Measurements from ENCODE around the gene EEIG1.

Gene EEIG1

GRCh38 chr9:127938298-127938690 is 42.5 kb downstream of the EEIG1 start:
- POLR2A ChIA-PET: no interaction called here
- CTCF ChIA-PET: interaction anchor here (7.0 to 8.1 kb wide), 2 partner anchors 42 to 97 kb away, joined by 94 to 165 read pairs; partner anchors contain the start of gene EEIG1
- Histone ChIP-seq H3K4me3 (ENCODE audit: low read depth, low read length) (no peak overlapping the region), H3K36me3 (ENCODE audit: control insufficient read depth in 2 of 2, insufficient read depth in 1 of 2, low read length in 2 of 2) (peaks cover 0 to 38% of the 10 kb centered on the region in 2 experiments; a peak in 1 of 3 replicates), H3K9me3 (ENCODE audit: control insufficient read depth, insufficient read depth, low read depth, low read length) (no peaks in the 10 kb centered on the region), H3K4me1 (ENCODE audit: control insufficient read depth, insufficient read depth, low read length) (0 out of 2 replicates have a peak, but pooled peaks cover 2% of the 10 kb centered on the region), H3K27ac (ENCODE audit: extremely low read depth, low read depth, low read length) (no peak overlapping the region)
- no peak for TF ChIP-seq ZNF677 (tag by site-specific recombination; IDR thresholded peaks at IDR 0.05)

- ChIA-PET POLR2A (interaction anchor here (0.7 to 0.8 kb wide), 3 partner anchors 9 to 129 kb away, joined by 3 to 7 read pairs (median 3); partner anchors contain the start of gene NAIF1), CTCF (interaction anchor here (0.5 to 8.1 kb wide), 6 partner anchors 43 to 1190 kb away, joined by 3 to 165 read pairs (median 4); partner anchors contain the start of gene EEIG1)
- H3K27ac ChIP-seq (ENCODE audit: extremely low read depth, low read depth, low read length): peak within 1 kb of the TSS; percentile 45; the same call in 1 of the 2 replicates
- H3K36me3 ChIP-seq (ENCODE audit: control insufficient read depth in 2 of 2, insufficient read depth in 1 of 2, low read length in 2 of 2): peaks cover 0 to 35% of the 10 kb centered on the region in 2 experiments; a peak in 1 of 3 replicates
- H3K4me1 ChIP-seq (ENCODE audit: control insufficient read depth, insufficient read depth, low read length): 0 out of 2 replicates have a peak, but pooled peaks cover 2% of the 10 kb centered on the region
- H3K4me3 ChIP-seq (ENCODE audit: low read depth, low read length): peak within 1 kb of the TSS; percentile 58
- no peaks in the 10 kb centered on the region for H3K9me3 ChIP-seq (ENCODE audit: control insufficient read depth, insufficient read depth, low read depth, low read length)
- TF ChIP-seq ZBTB20 (tag by site-specific recombination; IDR thresholded peaks at IDR 0.05) (peak; percentile 22; the same call in 1 of the 2 replicates), ZNF335 (tag by site-specific recombination; conservative IDR thresholded peaks at IDR 0.05) (peak; percentile 68), ZBTB48 (tag by site-specific recombination; IDR thresholded peaks at IDR 0.05) (0 out of 2 replicates have a peak, but pooled peaks have one; percentile 32), KLF8 (tag by site-specific recombination; IDR thresholded peaks at IDR 0.05) (peak; percentile 29; the same call in 1 of the 2 replicates), WT1 (tag by site-specific recombination; IDR thresholded peaks at IDR 0.05) (no peak), ZNF629 (tag by site-specific recombination; IDR thresholded peaks at IDR 0.05) (peak; percentile 54; the same call in 1 of the 2 replicates), ZBTB21 (tag by site-specific recombination; IDR thresholded peaks at IDR 0.05) (no peak), ZNF580 (tag by site-specific recombination; IDR thresholded peaks at IDR 0.05) (0 out of 2 replicates have a peak, but pooled peaks have one; percentile 60), KLF9 (tag by site-specific recombination; IDR thresholded peaks at IDR 0.05; ENCODE audit: low read depth) (peak; percentile 21; the same call in 1 of the 2 replicates), SCRT2 (tag by site-specific recombination; IDR thresholded peaks at IDR 0.05) (peak; percentile 98), ZBTB17 (tag by site-specific recombination; IDR thresholded peaks at IDR 0.05) (peak; percentile 63)
- TF ChIP-seq, protein P1, sequence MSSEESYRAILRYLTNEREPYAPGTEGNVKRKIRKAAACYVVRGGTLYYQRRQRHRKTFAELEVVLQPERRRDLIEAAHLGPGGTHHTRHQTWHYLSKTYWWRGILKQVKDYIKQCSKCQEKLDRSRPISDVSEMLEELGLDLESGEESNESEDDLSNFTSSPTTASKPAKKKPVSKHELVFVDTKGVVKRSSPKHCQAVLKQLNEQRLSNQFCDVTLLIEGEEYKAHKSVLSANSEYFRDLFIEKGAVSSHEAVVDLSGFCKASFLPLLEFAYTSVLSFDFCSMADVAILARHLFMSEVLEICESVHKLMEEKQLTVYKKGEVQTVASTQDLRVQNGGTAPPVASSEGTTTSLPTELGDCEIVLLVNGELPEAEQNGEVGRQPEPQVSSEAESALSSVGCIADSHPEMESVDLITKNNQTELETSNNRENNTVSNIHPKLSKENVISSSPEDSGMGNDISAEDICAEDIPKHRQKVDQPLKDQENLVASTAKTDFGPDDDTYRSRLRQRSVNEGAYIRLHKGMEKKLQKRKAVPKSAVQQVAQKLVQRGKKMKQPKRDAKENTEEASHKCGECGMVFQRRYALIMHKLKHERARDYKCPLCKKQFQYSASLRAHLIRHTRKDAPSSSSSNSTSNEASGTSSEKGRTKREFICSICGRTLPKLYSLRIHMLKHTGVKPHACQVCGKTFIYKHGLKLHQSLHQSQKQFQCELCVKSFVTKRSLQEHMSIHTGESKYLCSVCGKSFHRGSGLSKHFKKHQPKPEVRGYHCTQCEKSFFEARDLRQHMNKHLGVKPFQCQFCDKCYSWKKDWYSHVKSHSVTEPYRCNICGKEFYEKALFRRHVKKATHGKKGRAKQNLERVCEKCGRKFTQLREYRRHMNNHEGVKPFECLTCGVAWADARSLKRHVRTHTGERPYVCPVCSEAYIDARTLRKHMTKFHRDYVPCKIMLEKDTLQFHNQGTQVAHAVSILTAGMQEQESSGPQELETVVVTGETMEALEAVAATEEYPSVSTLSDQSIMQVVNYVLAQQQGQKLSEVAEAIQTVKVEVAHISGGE (tag by site-specific recombination; conservative IDR thresholded peaks at IDR 0.05; ENCODE audit: low read depth): peak; percentile 96
- TF ChIP-seq, protein P2, sequence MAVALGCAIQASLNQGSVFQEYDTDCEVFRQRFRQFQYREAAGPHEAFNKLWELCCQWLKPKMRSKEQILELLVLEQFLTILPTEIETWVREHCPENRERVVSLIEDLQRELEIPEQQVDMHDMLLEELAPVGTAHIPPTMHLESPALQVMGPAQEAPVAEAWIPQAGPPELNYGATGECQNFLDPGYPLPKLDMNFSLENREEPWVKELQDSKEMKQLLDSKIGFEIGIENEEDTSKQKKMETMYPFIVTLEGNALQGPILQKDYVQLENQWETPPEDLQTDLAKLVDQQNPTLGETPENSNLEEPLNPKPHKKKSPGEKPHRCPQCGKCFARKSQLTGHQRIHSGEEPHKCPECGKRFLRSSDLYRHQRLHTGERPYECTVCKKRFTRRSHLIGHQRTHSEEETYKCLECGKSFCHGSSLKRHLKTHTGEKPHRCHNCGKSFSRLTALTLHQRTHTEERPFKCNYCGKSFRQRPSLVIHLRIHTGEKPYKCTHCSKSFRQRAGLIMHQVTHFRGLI (tag by site-specific recombination; IDR thresholded peaks at IDR 0.05): no peak
- TF ChIP-seq, protein P3, sequence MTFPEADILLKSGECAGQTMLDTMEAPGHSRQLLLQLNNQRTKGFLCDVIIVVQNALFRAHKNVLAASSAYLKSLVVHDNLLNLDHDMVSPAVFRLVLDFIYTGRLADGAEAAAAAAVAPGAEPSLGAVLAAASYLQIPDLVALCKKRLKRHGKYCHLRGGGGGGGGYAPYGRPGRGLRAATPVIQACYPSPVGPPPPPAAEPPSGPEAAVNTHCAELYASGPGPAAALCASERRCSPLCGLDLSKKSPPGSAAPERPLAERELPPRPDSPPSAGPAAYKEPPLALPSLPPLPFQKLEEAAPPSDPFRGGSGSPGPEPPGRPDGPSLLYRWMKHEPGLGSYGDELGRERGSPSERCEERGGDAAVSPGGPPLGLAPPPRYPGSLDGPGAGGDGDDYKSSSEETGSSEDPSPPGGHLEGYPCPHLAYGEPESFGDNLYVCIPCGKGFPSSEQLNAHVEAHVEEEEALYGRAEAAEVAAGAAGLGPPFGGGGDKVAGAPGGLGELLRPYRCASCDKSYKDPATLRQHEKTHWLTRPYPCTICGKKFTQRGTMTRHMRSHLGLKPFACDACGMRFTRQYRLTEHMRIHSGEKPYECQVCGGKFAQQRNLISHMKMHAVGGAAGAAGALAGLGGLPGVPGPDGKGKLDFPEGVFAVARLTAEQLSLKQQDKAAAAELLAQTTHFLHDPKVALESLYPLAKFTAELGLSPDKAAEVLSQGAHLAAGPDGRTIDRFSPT (tag by site-specific recombination; IDR thresholded peaks at IDR 0.05): peak; percentile 80
- TF ChIP-seq, protein P4, sequence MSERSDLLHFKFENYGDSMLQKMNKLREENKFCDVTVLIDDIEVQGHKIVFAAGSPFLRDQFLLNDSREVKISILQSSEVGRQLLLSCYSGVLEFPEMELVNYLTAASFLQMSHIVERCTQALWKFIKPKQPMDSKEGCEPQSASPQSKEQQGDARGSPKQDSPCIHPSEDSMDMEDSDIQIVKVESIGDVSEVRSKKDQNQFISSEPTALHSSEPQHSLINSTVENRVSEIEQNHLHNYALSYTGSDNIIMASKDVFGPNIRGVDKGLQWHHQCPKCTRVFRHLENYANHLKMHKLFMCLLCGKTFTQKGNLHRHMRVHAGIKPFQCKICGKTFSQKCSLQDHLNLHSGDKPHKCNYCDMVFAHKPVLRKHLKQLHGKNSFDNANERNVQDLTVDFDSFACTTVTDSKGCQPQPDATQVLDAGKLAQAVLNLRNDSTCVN (tag by site-specific recombination; optimal IDR thresholded peaks at IDR 0.05): peak; percentile 48
- TF ChIP-seq, protein P5, sequence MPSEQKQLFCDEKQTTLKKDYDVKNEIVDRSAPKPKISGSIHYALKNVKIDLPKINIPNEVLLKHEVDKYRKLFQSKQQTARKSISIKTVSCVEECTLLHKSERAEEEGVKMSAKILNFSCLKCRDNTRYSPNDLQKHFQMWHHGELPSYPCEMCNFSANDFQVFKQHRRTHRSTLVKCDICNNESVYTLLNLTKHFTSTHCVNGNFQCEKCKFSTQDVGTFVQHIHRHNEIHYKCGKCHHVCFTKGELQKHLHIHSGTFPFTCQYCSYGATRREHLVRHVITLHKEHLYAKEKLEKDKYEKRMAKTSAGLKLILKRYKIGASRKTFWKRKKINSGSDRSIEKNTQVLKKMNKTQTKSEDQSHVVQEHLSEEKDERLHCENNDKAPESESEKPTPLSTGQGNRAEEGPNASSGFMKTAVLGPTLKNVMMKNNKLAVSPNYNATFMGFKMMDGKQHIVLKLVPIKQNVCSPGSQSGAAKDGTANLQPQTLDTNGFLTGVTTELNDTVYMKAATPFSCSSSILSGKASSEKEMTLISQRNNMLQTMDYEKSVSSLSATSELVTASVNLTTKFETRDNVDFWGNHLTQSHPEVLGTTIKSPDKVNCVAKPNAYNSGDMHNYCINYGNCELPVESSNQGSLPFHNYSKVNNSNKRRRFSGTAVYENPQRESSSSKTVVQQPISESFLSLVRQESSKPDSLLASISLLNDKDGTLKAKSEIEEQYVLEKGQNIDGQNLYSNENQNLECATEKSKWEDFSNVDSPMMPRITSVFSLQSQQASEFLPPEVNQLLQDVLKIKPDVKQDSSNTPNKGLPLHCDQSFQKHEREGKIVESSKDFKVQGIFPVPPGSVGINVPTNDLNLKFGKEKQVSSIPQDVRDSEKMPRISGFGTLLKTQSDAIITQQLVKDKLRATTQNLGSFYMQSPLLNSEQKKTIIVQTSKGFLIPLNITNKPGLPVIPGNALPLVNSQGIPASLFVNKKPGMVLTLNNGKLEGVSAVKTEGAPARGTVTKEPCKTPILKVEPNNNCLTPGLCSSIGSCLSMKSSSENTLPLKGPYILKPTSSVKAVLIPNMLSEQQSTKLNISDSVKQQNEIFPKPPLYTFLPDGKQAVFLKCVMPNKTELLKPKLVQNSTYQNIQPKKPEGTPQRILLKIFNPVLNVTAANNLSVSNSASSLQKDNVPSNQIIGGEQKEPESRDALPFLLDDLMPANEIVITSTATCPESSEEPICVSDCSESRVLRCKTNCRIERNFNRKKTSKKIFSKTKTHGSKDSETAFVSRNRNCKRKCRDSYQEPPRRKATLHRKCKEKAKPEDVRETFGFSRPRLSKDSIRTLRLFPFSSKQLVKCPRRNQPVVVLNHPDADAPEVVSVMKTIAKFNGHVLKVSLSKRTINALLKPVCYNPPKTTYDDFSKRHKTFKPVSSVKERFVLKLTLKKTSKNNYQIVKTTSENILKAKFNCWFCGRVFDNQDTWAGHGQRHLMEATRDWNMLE (tag by site-specific recombination; conservative IDR thresholded peaks at IDR 0.05; ENCODE audit: low read depth): peak; percentile 67
These were observed 43.1 kb downstream of the EEIG1 start, which contains the start of gene DPM2 for GRCh38 chr9:127937388-127938297. Gene DPM2, minus strand, starts transcription at chr9:127937854. Its CDS starts 34 bp downstream, at chr9:127937820.

Data from HEK293 (cell line).